Measurements from ENCODE around the gene ZBTB40.
A peak's percentile ranks its signal among the peaks of the same experiment; 100 is the strongest.

Gene ZBTB40

GRCh38 chr1:22452481-22452957 lies 868 bp downstream of the ZBTB40 start:
- in situ Hi-C loops (cut with HindIII; ENCODE audit: low sequenced_read_pairs), result no loop called here
- DNase-seq (ENCODE audit: low read depth), result no peak
- TF ChIP-seq CTCF (IDR thresholded peaks at IDR 0.05; ENCODE audit: low read depth, low read length, missing control alignments), result no peak
- peak overlapping the region; percentile 92 for H3K4me3 ChIP-seq (ENCODE audit: low read depth, low read length)

GRCh38 chr1:22453181-22453580 lies 1.5 kb downstream of the ZBTB40 start:
- H3K4me3 ChIP-seq (ENCODE audit: low read depth, low read length), result peak overlapping the region; percentile 92
- no peak for DNase-seq (ENCODE audit: low read depth)
- TF ChIP-seq CTCF (IDR thresholded peaks at IDR 0.05; ENCODE audit: low read depth, low read length, missing control alignments), result no peak
- in situ Hi-C loops (cut with HindIII; ENCODE audit: low sequenced_read_pairs), result no loop called here

- no peak overlapping the region for H3K4me3 ChIP-seq (ENCODE audit: low read depth, low read length)
- in situ Hi-C loops (cut with HindIII; ENCODE audit: low sequenced_read_pairs), result no loop called here
- no peak for TF ChIP-seq CTCF (IDR thresholded peaks at IDR 0.05; ENCODE audit: low read depth, low read length, missing control alignments)
- no peak for DNase-seq (ENCODE audit: low read depth)
Observed at GRCh38 chr1:22454476-22455056, 2.9 kb downstream of the ZBTB40 start.

- H3K4me3 ChIP-seq (ENCODE audit: low read depth, low read length), result no peak overlapping the region
- no peak for TF ChIP-seq CTCF (IDR thresholded peaks at IDR 0.05; ENCODE audit: low read depth, low read length, missing control alignments)
- in situ Hi-C loops (cut with HindIII; ENCODE audit: low sequenced_read_pairs), result no loop called here
- no peak for DNase-seq (ENCODE audit: low read depth)
Observed at GRCh38 chr1:22457345-22457744, 5.7 kb downstream of the ZBTB40 start.

DNA sequence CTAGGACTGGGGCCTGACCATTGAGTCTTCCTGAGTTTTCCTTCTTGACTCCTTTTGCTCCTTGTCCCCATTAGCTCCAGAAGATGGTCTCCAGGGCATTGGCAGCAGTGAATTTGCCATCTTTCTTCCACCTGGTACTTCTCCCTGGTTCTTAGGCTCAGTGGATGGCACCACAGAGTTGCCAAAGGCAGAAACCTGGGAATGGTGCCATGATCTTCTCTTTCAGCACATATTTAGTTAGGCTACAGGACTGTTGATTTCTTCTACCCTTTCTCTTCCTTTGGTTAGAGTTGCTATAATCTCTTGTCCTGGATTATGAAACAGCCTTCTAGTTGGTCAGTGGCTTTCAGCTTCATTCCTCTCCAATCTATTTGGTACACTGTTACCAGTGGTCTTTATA lies 6.2 kb downstream of the ZBTB40 start:
- in situ Hi-C loops (cut with HindIII; ENCODE audit: low sequenced_read_pairs), result no loop called here
- DNase-seq (ENCODE audit: low read depth), result no peak
- no peak overlapping the region for H3K4me3 ChIP-seq (ENCODE audit: low read depth, low read length)
- no peak for TF ChIP-seq CTCF (IDR thresholded peaks at IDR 0.05; ENCODE audit: low read depth, low read length, missing control alignments)

DNA sequence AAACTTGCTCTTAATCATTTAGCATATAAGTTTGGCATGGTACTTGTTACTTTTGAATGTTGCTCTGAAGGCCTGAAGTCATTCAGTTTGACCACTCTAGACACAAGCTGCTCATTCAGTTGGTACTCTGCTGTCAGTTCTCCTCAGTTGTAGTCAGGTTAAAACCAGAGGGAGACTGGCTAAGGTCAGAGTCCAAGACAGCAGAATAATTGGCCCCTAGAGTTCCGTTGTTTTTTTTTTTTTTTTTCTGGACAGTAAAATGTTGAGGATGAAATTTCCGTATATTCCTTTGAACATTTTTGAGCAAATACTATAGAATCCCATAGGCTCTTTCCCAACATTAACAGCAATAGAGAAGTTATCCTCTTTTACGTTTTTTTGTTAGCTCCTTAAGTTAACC lies 9.4 kb downstream of the ZBTB40 start:
- H3K4me3 ChIP-seq (ENCODE audit: low read depth, low read length), result no peak overlapping the region
- in situ Hi-C loops (cut with HindIII; ENCODE audit: low sequenced_read_pairs), result no loop called here
- no peak for TF ChIP-seq CTCF (IDR thresholded peaks at IDR 0.05; ENCODE audit: low read depth, low read length, missing control alignments)
- no peak for DNase-seq (ENCODE audit: low read depth)
